WTC11 (cell line): ENCODE measurements around the gene RPS8. TPM values are rescaled to one million over a fixed set of nuclear protein-coding genes. Genes with fewer than 3 reads are reported as not detected.

Experiments used
- ATAC-seq: fragments of 200-7000 bp; cut with Tn5 transposase; 2 replicates; pipeline ENCODE4 v1.10.0; 2021; ENCODE audit warnings: mild to moderate bottlenecking, moderate library complexity
- CTCF ChIA-PET: fragments of 300-600 bp; sonication (Branson Sonifier 250); formaldehyde crosslinking; loops from one replicate; lab custom pipeline; 2021; ENCODE audit warnings: antibody characterized with exemption; lab: Charles Lee
- POLR2A ChIA-PET: fragments of 350-600 bp; sonication (Branson Sonifier 250); formaldehyde crosslinking; loops from one replicate; lab custom pipeline; 2021; ENCODE audit warnings: antibody characterized with exemption; lab: Charles Lee
- DNase-seq: peaks from one replicate; pipeline ENCODE4 v3.0.0; 2021; ENCODE audit warnings: low spot score
- H3K27ac Mint-ChIP-seq: 2 replicates; pipeline ENCODE4 v1.8.0; 2021; ENCODE audit warnings: mixed read lengths
- H3K27me3 Mint-ChIP-seq: 2 replicates; pipeline ENCODE4 v1.8.0; 2021; ENCODE audit warnings: low read depth, mild to moderate bottlenecking, moderate library complexity, mixed read lengths
- H3K36me3 Mint-ChIP-seq: 2 replicates; pipeline ENCODE4 v1.8.0; 2021; ENCODE audit warnings: mixed read lengths
- H3K4me1 Mint-ChIP-seq: 2 replicates; pipeline ENCODE4 v1.8.0; 2022; ENCODE audit warnings: mixed read lengths
- H3K4me3 Mint-ChIP-seq: 2 replicates; pipeline ENCODE4 v1.8.0; 2021; ENCODE audit warnings: mild to moderate bottlenecking, moderate library complexity, mixed read lengths
- H3K9me3 Mint-ChIP-seq: 2 replicates; pipeline ENCODE4 v1.8.0; 2021; ENCODE audit warnings: mixed read lengths
- ATF6 ChIP-seq: sonication (generic); formaldehyde crosslinking; IDR thresholded peaks from 2 replicates; pipeline ENCODE4 v1.8.1; 2023; ENCODE audit warnings: mild to moderate bottlenecking, missing genetic modification reagents
- E2F5 ChIP-seq: sonication (generic); formaldehyde crosslinking; IDR thresholded peaks from 2 replicates; pipeline ENCODE4 v1.8.1; 2022; ENCODE audit warnings: mild to moderate bottlenecking, moderate library complexity, missing genetic modification reagents
- ELF4 ChIP-seq: sonication (generic); formaldehyde crosslinking; IDR thresholded peaks from 2 replicates; pipeline ENCODE4 v1.8.1; 2022; ENCODE audit warnings: low read depth, mild to moderate bottlenecking, moderate library complexity, missing genetic modification reagents
- ETV6 ChIP-seq: sonication (generic); formaldehyde crosslinking; IDR thresholded peaks from 2 replicates; pipeline ENCODE4 v1.8.1; 2022; ENCODE audit warnings: mild to moderate bottlenecking, missing genetic modification reagents
- GABPB1 ChIP-seq: sonication (generic); formaldehyde crosslinking; IDR thresholded peaks from 2 replicates; pipeline ENCODE4 v1.8.1; 2023; ENCODE audit warnings: mild to moderate bottlenecking, missing genetic modification reagents
- HMGA2 ChIP-seq: fragments of 250-450 bp; sonication (Bioruptor Pico); IDR thresholded peaks from 2 replicates; pipeline ENCODE4 v1.4.0; 2021; ENCODE audit warnings: mild to moderate bottlenecking, moderate library complexity
- MAX ChIP-seq: sonication (generic); formaldehyde crosslinking; IDR thresholded peaks from 2 replicates; pipeline ENCODE4 v1.8.0; 2022; ENCODE audit warnings: mild to moderate bottlenecking, missing genetic modification reagents
- MXD4 ChIP-seq: fragments of 250-450 bp; sonication (Bioruptor Pico); IDR thresholded peaks from 2 replicates; pipeline ENCODE4 v1.8.0; 2021; ENCODE audit warnings: mild to moderate bottlenecking, moderate library complexity, borderline replicate concordance
- MYBL2 ChIP-seq: sonication (generic); formaldehyde crosslinking; IDR thresholded peaks from 2 replicates; pipeline ENCODE4 v1.8.1; 2023; ENCODE audit warnings: mild to moderate bottlenecking, moderate library complexity, missing genetic modification reagents
- PRDM15 ChIP-seq: sonication (generic); formaldehyde crosslinking; IDR thresholded peaks from 2 replicates; pipeline ENCODE4 v1.8.0; 2022; ENCODE audit warnings: missing genetic modification reagents
- SMAD4 ChIP-seq: sonication (generic); formaldehyde crosslinking; IDR thresholded peaks from 2 replicates; pipeline ENCODE4 v1.8.0; 2022; ENCODE audit warnings: mild to moderate bottlenecking, missing genetic modification reagents
- USF1 ChIP-seq: sonication (generic); formaldehyde crosslinking; IDR thresholded peaks from 2 replicates; pipeline ENCODE4 v1.8.0; 2022; ENCODE audit warnings: mild to moderate bottlenecking, missing genetic modification reagents
- ZMAT4 ChIP-seq: fragments of 250-450 bp; sonication (Bioruptor Pico); IDR thresholded peaks from 2 replicates; pipeline ENCODE4 v1.9.0; 2021; ENCODE audit warnings: mild to moderate bottlenecking
- ZNF416 ChIP-seq: fragments of 250-450 bp; sonication (Bioruptor Pico); IDR thresholded peaks from 2 replicates; pipeline ENCODE4 v1.9.0; 2021; ENCODE audit warnings: mild to moderate bottlenecking, inconsistent platforms
- ZSCAN18 ChIP-seq: fragments of 250-450 bp; sonication (Bioruptor Pico); IDR thresholded peaks from 2 replicates; pipeline ENCODE4 v2.1.2; 2022; ENCODE audit warnings: mild to moderate bottlenecking, moderate library complexity
- total RNA-seq: library from RNA; stranded (reverse); gene quantifications from 3 replicates; pipeline ENCODE4 v1.2.3, GENCODE V29; 2021

Gene RPS8
- total RNA-seq, 1 experiment from 2014 or later = 2,343 TPM

GRCh38 chr1:44786138-44786840 is 10.9 kb downstream of the RPS8 start (continued):
- TF ChIP-seq MYBL2 (CRISPR knock-in tag) (peak; percentile 18; the same call in 1 of the 2 replicates), USF1 (peak; percentile 71; the same call in 1 of the 2 replicates), E2F5 (CRISPR knock-in tag) (0 out of 2 replicates have a peak, but pooled peaks have one; percentile 71), ELF4 (CRISPR knock-in tag) (no peak), PRDM15 (CRISPR knock-in tag) (peak; percentile 54; the same call in 1 of the 2 replicates), ETV6 (CRISPR knock-in tag) (peak; percentile 95), ATF6 (CRISPR knock-in tag) (no peak)

GRCh38 chr1:44786841-44787426 is 11.6 kb downstream of the RPS8 start:
- POLR2A ChIA-PET = interaction anchor here (0.7 to 1.9 kb wide), 5 partner anchors 11 to 172 kb away, joined by 3 to 10 read pairs (median 6); partner anchors contain the start of genes DYNLT4 and PLK3

More at GRCh38 chr1:44786841-44787426, 11.6 kb downstream of the RPS8 start:
- Mint-ChIP-seq H3K9me3 (no peaks in the 10 kb centered on the region), H3K36me3 (no peaks in the 10 kb centered on the region), H3K27me3 (peaks cover 12% of the 10 kb centered on the region), H3K27ac (no peak overlapping the region; the same call in 1 of the 2 replicates), H3K4me3 (peak overlapping the region; percentile 70), H3K4me1 (peaks cover 35% of the 10 kb centered on the region)
- CTCF ChIA-PET = interaction anchor here (0.6 to 3.7 kb wide), 19 partner anchors 11 to 516 kb away, joined by 3 to 20 read pairs (median 4); partner anchors contain the start of genes BTBD19, DYNLT4, HECTD3 and PLK3
- DNase-seq (no peak), ATAC-seq (no peak)
- TF ChIP-seq ZMAT4 (CRISPR knock-in tag) (no peak), USF1 (no peak), ZSCAN18 (CRISPR knock-in tag) (no peak), GABPB1 (no peak), MAX (no peak), ZNF416 (no peak), SMAD4 (no peak), HMGA2 (no peak), MXD4 (no peak)
